Endometrial microvascular endothelial cells (primary cell): Measurements from ENCODE around the gene NGB. TPM values are rescaled to one million over a fixed set of nuclear protein-coding genes. Genes with fewer than 3 reads are reported as not detected.

Source experiments
- in situ Hi-C: cut with HindIII; loops from 2 replicates; pipeline ENCODE4 v1.10.0; 2017; ENCODE audit warnings: low sequenced_read_pairs, low pct_unique_long_range_greater_than_20kb; ENCODE audit errors: inconsistent ontology term
- total RNA-seq: library from RNA; depleted of rRNA; stranded (reverse); fragments of >200 nt; gene quantifications from one replicate; pipeline ENCODE4 v1.2.3, GENCODE V29; 2015; ENCODE audit errors: inconsistent ontology term

NGB gene
- total RNA-seq, 1 donor from 2014 or later, result not detected

DNA sequence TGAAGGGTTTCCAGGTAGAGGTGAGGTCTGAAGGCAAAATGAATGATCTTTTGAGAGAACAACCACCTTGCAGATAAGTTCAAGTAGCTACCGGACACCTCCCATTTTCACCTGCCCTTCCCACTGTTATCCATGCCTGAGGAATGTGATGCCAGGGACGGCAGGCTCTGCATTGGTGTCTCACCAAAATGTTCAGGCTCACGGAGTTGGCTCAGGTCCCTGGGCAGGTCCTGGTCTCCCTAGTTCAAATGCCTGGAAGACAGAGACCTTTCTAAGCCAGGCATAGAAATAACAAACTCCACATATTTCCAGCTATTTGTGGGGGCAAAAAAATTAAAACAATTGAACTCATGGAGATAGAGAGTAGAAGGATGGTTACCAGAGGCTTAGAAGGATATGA is 53.5 kb downstream of the NGB start:
- in situ Hi-C loops, result no loop called here

Other genes starting within 250 kb of the NGB start
- gene IRF2BPL, start 242.5 kb downstream of the NGB start, total RNA-seq, result 21.6 TPM
- 31.9 TPM for gene CIPC, start 172.9 kb downstream of the NGB start, total RNA-seq
- not detected for gene ZDHHC22, start 129.4 kb downstream of the NGB start, total RNA-seq
- gene TMEM63C, start 89.4 kb downstream of the NGB start, total RNA-seq, result not detected
- 16.4 TPM for gene POMT2, start 49.7 kb upstream of the NGB start, total RNA-seq
- gene GSTZ1, start 49.8 kb upstream of the NGB start, total RNA-seq, result 20.1 TPM
- gene TMED8, start 105.9 kb upstream of the NGB start, total RNA-seq, result 12.2 TPM
- 0.65 TPM for gene SAMD15, start 106.2 kb upstream of the NGB start, total RNA-seq
- gene NOXRED1, start 152.3 kb upstream of the NGB start, total RNA-seq, result not detected
- 24.0 TPM for gene VIPAS39, start 186.4 kb upstream of the NGB start, total RNA-seq
- 289 TPM for gene AHSA1, start 186.9 kb upstream of the NGB start, total RNA-seq
- not detected for gene ISM2, start 227.6 kb upstream of the NGB start, total RNA-seq